ENCODE results near the gene GBP7. TPM values are rescaled to one million over a fixed set of nuclear protein-coding genes. Genes with fewer than 3 reads are reported as not detected.

The GBP7 gene
- total RNA-seq, 6 experiments from 2014 or later, result 12.5 to 38.1 (median 23.6) TPM

DNA sequence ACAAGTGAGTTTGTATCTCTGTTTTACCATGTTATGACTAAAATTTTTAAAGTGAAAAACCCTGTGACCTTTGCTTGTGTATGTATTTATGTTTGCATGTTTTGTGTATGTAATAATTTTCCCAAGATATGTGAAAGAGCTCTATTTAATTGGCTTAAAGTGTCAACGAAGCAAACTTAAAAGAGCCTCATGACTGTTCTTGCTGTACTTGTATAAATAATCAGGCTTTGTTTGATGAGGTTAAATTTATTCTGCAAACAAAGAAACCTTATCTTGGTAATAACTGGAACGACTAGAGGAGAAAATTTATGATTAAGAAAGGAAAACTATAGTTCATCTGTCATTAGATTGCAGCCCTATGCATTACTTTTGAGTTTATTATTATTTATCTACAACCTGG is 6.6 kb downstream of the GBP7 start:
- Histone ChIP-seq H3K9me3 (no peaks in the 10 kb centered on the region), H3K27me3 (no peaks in the 10 kb centered on the region), H3K27ac (peak overlapping the region in 1 of 3 donors; percentile 19), H3K4me3 (no peak overlapping the region), H3K4me1 (peaks cover 0 to 46% (median 11%) of the 10 kb centered on the region in 4 donors), H3K36me3 (peaks cover 0 to 18% (median 3%) of the 10 kb centered on the region in 4 donors)
- TF ChIP-seq CTCF (IDR thresholded peaks at IDR 0.05) (no peak), POLR2A (IDR thresholded peaks at IDR 0.05) (no peak)
- ATAC-seq, result no peak
- no peak for DNase-seq
- intact Hi-C loops (cut with DNase I), result no loop called here
- 8% methylated on average over 2 of the region's 2 CpGs for WGBS (ENCODE audit: insufficient coverage, low coverage, low lambda C conversion rate, missing lambda C conversion rate)

DNA sequence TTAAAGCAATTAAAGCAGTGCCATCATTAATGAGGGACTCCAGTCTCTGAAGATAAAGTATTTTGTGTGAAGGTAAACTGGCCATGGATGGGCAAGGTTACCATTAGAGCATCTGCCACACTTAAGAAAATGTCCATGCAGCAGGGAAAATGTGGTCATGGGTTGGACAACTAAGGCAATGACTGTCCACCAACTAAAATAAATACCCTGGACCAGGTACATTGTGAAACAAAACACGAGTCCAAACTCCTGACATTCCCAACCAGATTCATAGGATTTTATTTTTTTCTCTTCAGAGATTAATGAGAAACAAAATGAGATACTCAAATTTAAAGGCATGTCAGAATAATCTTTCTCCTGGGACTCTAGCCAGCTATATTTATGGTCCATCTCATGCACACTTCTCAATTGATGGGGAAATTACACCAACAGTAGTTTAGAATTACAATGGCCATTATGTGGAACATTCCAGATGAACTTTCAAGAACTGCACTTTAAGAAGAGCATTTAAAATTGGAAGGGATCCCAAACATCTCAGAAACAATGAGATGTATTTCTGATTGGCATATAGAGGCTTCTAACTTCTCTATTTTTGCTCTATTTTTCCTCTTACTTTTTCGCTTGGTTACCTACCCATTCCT is 8.1 kb downstream of the GBP7 start:
- H3K9me3 ChIP-seq, result no peaks in the 10 kb centered on the region
- WGBS (ENCODE audit: insufficient coverage, low coverage, low lambda C conversion rate, missing lambda C conversion rate), result 68% methylated on average over 2 of the region's 2 CpGs
- H3K27ac ChIP-seq, result peak overlapping the region in 1 of 3 donors; percentile 19
- TF ChIP-seq CTCF (IDR thresholded peaks at IDR 0.05) (no peak), POLR2A (IDR thresholded peaks at IDR 0.05) (no peak)
- peaks cover 0 to 46% (median 11%) of the 10 kb centered on the region in 4 donors for H3K4me1 ChIP-seq
- H3K27me3 ChIP-seq, result no peaks in the 10 kb centered on the region
- peak; percentile 37 to 68 (median 48) for ATAC-seq
- H3K36me3 ChIP-seq, result peaks cover 0 to 31% (median 8%) of the 10 kb centered on the region in 4 donors
- no peak for DNase-seq
- no peak overlapping the region for H3K4me3 ChIP-seq
- intact Hi-C loops (cut with DNase I), result no loop called here

DNA sequence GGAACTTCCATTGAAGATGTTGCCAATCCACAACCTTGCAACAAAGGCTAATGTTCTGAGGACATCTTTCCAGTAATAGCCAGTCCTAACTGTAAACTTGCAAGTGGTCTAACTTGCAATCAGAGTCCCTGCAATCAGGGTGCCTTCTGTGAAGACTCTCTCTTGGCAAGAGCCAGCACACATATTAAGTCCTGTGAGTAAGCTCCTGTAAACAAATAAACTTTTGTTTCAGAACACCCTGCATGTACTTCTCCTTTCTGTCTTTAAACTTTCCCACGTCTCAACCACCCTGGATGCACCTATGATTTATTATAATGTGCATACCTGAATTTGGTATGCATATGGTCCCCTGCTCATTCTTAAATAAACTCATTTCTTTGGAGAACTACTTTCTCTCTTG is 9.1 kb downstream of the GBP7 start:
- ATAC-seq (peak in 2 of 4 donors; percentile 12 to 37), DNase-seq (no peak)
- peaks cover 0 to 36% (median 8%) of the 10 kb centered on the region in 4 donors for H3K36me3 ChIP-seq
- H3K27ac ChIP-seq, result no peak overlapping the region
- no peak for TF ChIP-seq CTCF (IDR thresholded peaks at IDR 0.05)
- TF ChIP-seq POLR2A (IDR thresholded peaks at IDR 0.05), result no peak
- no peak overlapping the region for H3K4me3 ChIP-seq
- H3K27me3 ChIP-seq, result no peaks in the 10 kb centered on the region
- intact Hi-C loops (cut with DNase I), result no loop called here
- H3K9me3 ChIP-seq, result no peaks in the 10 kb centered on the region
- peaks cover 0 to 40% (median 8%) of the 10 kb centered on the region in 4 donors for H3K4me1 ChIP-seq
- WGBS (ENCODE audit: insufficient coverage, low coverage, low lambda C conversion rate, missing lambda C conversion rate), result 77% methylated on average over 1 of the region's 1 CpG

DNA sequence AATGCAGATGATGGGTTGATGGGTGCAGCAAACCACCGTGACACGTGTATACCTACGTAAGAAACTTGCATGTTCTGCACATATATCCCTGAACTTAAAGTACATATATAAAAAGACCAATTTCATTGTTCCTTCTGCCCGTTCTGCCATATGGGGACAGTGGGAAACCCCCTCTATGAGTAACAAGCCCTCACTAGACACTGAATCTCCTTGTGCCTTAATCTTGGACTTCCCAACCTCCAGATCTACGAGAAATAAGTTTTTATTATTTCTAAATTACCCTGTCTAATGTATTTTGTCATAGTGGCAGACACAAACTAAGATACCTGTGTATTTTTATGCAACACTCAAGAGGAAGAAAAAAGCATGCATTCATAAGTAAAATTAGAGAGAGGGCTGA is 10.0 kb downstream of the GBP7 start:
- WGBS (ENCODE audit: insufficient coverage, low coverage, low lambda C conversion rate, missing lambda C conversion rate), result 91% methylated on average over 5 of the region's 5 CpGs
- H3K27me3 ChIP-seq, result no peaks in the 10 kb centered on the region
- intact Hi-C loops (cut with DNase I), result no loop called here
- DNase-seq, result no peak
- TF ChIP-seq POLR2A (IDR thresholded peaks at IDR 0.05) (no peak), CTCF (IDR thresholded peaks at IDR 0.05) (no peak)
- peaks cover 0 to 35% (median 8%) of the 10 kb centered on the region in 4 donors for H3K36me3 ChIP-seq
- H3K4me1 ChIP-seq, result peaks cover 0 to 31% (median 4%) of the 10 kb centered on the region in 4 donors
- no peak for ATAC-seq
- H3K9me3 ChIP-seq, result no peaks in the 10 kb centered on the region
- H3K27ac ChIP-seq, result no peak overlapping the region
- no peak overlapping the region for H3K4me3 ChIP-seq

Measured in right lobe of liver (tissue), 6 donors.